Glutamatergic neuron (in vitro differentiated cells): ENCODE measurements around the gene ADCY5. TPM values are rescaled to one million over a fixed set of nuclear protein-coding genes. Genes with fewer than 3 reads are reported as not detected.

Experiments
- DNase-seq: peaks from one replicate; pipeline ENCODE4 v3.0.0; 2022
- H3K27ac Mint-ChIP-seq: one replicate; pipeline ENCODE4 v1.8.0; 2020; ENCODE audit warnings: mild to moderate bottlenecking, mixed read lengths, inconsistent platforms; ENCODE audit not compliant: unreplicated experiment
- H3K27me3 Mint-ChIP-seq: one replicate; pipeline ENCODE4 v1.8.0; 2020; ENCODE audit warnings: mild to moderate bottlenecking, moderate library complexity, mixed read lengths, inconsistent platforms; ENCODE audit not compliant: unreplicated experiment
- H3K36me3 Mint-ChIP-seq: one replicate; pipeline ENCODE4 v1.8.0; 2020; ENCODE audit warnings: mild to moderate bottlenecking, mixed read lengths, inconsistent platforms; ENCODE audit not compliant: unreplicated experiment
- H3K4me1 Mint-ChIP-seq: one replicate; pipeline ENCODE4 v1.8.0; 2020; ENCODE audit warnings: mild to moderate bottlenecking, low read depth, mixed read lengths, inconsistent platforms; ENCODE audit not compliant: unreplicated experiment
- H3K4me3 Mint-ChIP-seq: one replicate; pipeline ENCODE4 v1.8.0; 2020; ENCODE audit warnings: mild to moderate bottlenecking, mixed read lengths, inconsistent platforms; ENCODE audit not compliant: unreplicated experiment
- H3K9me3 Mint-ChIP-seq: one replicate; pipeline ENCODE4 v1.8.0; 2020; ENCODE audit warnings: mild to moderate bottlenecking, moderate library complexity, mixed read lengths, inconsistent platforms; ENCODE audit not compliant: unreplicated experiment
- CTCF ChIP-seq: fragments of 200-600 bp; sonication (generic); IDR thresholded peaks from one replicate; pipeline ENCODE4 v1.5.0; 2021; ENCODE audit not compliant: partially characterized antibody, unreplicated experiment
- total RNA-seq: library from RNA; stranded (reverse); fragmentation: NEBNext Ultra II Directional; extraction: Animal tissue kit (Norgen Biotek cat#: 25700); gene quantifications from one replicate; pipeline ENCODE4 v1.2.1, GENCODE V29; 2021; ENCODE audit not compliant: unreplicated experiment

The ADCY5 gene
- total RNA-seq, 1 donor from 2014 or later: 2.1 TPM

- Mint-ChIP-seq H3K27me3 (peaks cover 9% of the 10 kb centered on the region), H3K36me3 (peaks cover 6% of the 10 kb centered on the region), H3K4me3 (no peak overlapping the region), H3K9me3 (peaks cover 3% of the 10 kb centered on the region), H3K27ac (no peak overlapping the region), H3K4me1 (peaks cover 20% of the 10 kb centered on the region)
- DNase-seq: no peak
- no peak for TF ChIP-seq CTCF
Measured at GRCh38 chr3:123341871-123342630, 106.8 kb downstream of the ADCY5 start.

DNA sequence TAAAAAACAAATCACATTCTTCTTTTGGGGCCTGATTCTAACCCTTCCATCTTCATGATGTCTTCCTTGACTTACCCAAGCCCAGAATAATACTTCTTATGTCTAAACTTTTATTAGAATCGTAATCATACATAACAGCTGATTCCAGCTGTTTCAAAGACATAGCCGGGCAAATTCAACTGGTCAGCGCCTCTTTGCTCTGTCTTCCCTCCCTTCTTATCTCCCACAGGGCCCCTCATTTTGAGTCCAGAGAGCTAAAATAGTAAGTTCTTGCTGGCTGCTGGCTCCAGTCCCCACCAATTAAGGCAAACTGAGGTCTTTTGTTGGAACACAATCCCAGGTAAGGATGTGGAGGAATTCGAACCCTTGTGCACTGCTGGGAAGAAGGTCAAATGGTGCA lies 108.6 kb downstream of the ADCY5 start:
- no peak for TF ChIP-seq CTCF
- no peak for DNase-seq
- H3K4me3 Mint-ChIP-seq: no peak overlapping the region
- H3K27me3 Mint-ChIP-seq: peaks cover 6% of the 10 kb centered on the region
- H3K4me1 Mint-ChIP-seq: peaks cover 11% of the 10 kb centered on the region
- H3K9me3 Mint-ChIP-seq: peaks cover 4% of the 10 kb centered on the region
- H3K36me3 Mint-ChIP-seq: peaks cover 9% of the 10 kb centered on the region
- no peak overlapping the region for H3K27ac Mint-ChIP-seq

- Mint-ChIP-seq H3K4me3 (no peak overlapping the region), H3K9me3 (peaks cover 2% of the 10 kb centered on the region), H3K36me3 (peaks cover 9% of the 10 kb centered on the region), H3K27me3 (peaks cover 6% of the 10 kb centered on the region), H3K27ac (no peak overlapping the region), H3K4me1 (peaks cover 4% of the 10 kb centered on the region)
- DNase-seq: no peak
- TF ChIP-seq CTCF: no peak
Measured at GRCh38 chr3:123339302-123339701, 109.6 kb downstream of the ADCY5 start.

GRCh38 chr3:123338620-123339061 lies 110.2 kb downstream of the ADCY5 start:
- Mint-ChIP-seq H3K4me3 (no peak overlapping the region), H3K36me3 (peaks cover 9% of the 10 kb centered on the region), H3K9me3 (peaks cover 2% of the 10 kb centered on the region), H3K4me1 (no peaks in the 10 kb centered on the region), H3K27ac (no peak overlapping the region), H3K27me3 (peaks cover 4% of the 10 kb centered on the region)
- DNase-seq: no peak
- no peak for TF ChIP-seq CTCF

- Mint-ChIP-seq H3K4me3 (no peak overlapping the region), H3K27ac (no peak overlapping the region)
- no peak for TF ChIP-seq CTCF
Measured at GRCh38 chr3:123337948-123338619, 110.8 kb downstream of the ADCY5 start.

More at GRCh38 chr3:123337948-123338619, 110.8 kb downstream of the ADCY5 start:
- Mint-ChIP-seq H3K9me3 (peaks cover 2% of the 10 kb centered on the region), H3K4me1 (no peaks in the 10 kb centered on the region), H3K27me3 (peaks cover 4% of the 10 kb centered on the region), H3K36me3 (peaks cover 9% of the 10 kb centered on the region)
- no peak for DNase-seq
